ENCODE results near the gene GDF9.
A peak's percentile ranks its signal among the peaks of the same experiment; 100 is the strongest.

Gene GDF9

GRCh38 chr5:132832612-132833011 is 33.7 kb downstream of the GDF9 start:
- no peak for DNase-seq

GRCh38 chr5:132831095-132831860 is 35.0 kb downstream of the GDF9 start:
- no peak for DNase-seq

GRCh38 chr5:132830436-132831094 is 35.7 kb downstream of the GDF9 start, which contains the start of gene SHROOM1:
Gene SHROOM1 (minus strand): TSS chr5:132830647. CDS start chr5:132826140, 4,507 bp downstream.
- DNase-seq, result no peak

- peak; percentile 39 for DNase-seq
These were observed 36.4 kb downstream of the GDF9 start for GRCh38 chr5:132829742-132830435.

GRCh38 chr5:132828846-132829494 is 37.3 kb downstream of the GDF9 start:
- no peak for DNase-seq

- DNase-seq, result no peak
These were observed 38.2 kb downstream of the GDF9 start for GRCh38 chr5:132827943-132828673.

- DNase-seq, result no peak
These were observed 39.7 kb downstream of the GDF9 start for GRCh38 chr5:132826424-132827082.

- no peak for DNase-seq
These were observed 40.4 kb downstream of the GDF9 start for GRCh38 chr5:132825834-132826391.

GRCh38 chr5:132825033-132825833 is 41.0 kb downstream of the GDF9 start:
- no peak for DNase-seq

GRCh38 chr5:132824426-132824825 is 41.8 kb downstream of the GDF9 start:
- no peak for DNase-seq

GRCh38 chr5:132823481-132824050 is 42.7 kb downstream of the GDF9 start:
- DNase-seq, result no peak

GRCh38 chr5:132822650-132823480 is 43.4 kb downstream of the GDF9 start:
- no peak for DNase-seq

- DNase-seq, result peak; percentile 4
These were observed 44.5 kb downstream of the GDF9 start for GRCh38 chr5:132821791-132822190.

GRCh38 chr5:132821350-132821749 is 44.9 kb downstream of the GDF9 start:
- no peak for DNase-seq

GRCh38 chr5:132820162-132820754 is 46.0 kb downstream of the GDF9 start:
- peak; percentile 72 for DNase-seq

GRCh38 chr5:132819468-132819867 is 46.8 kb downstream of the GDF9 start:
- no peak for DNase-seq

GRCh38 chr5:132817011-132817410 is 49.3 kb downstream of the GDF9 start:
- no peak for DNase-seq

- DNase-seq, result no peak
These were observed 49.7 kb downstream of the GDF9 start for GRCh38 chr5:132816554-132816953.

- no peak for DNase-seq
These were observed 50.2 kb downstream of the GDF9 start for GRCh38 chr5:132816083-132816482.

All from NCI-H1092 (cell line).